ENCODE data around the gene NTRK2.
"Not testable (repeated sequence)": the region's sequence is repeated elsewhere in the genome, so short reads cannot be mapped to it uniquely, and the experiment has no call there.

NTRK2 gene

GRCh38 chr9:84897362-84898094 is 228.0 kb downstream of the NTRK2 start:
- no peak for DNase-seq

- DNase-seq, result no peak
These were observed 228.7 kb downstream of the NTRK2 start for GRCh38 chr9:84898188-84898587.

- DNase-seq, result not testable (repeated sequence)
These were observed 229.1 kb downstream of the NTRK2 start for GRCh38 chr9:84898618-84899017.

- DNase-seq, result no peak
These were observed 229.8 kb downstream of the NTRK2 start for GRCh38 chr9:84899326-84899725.

- no peak for DNase-seq
These were observed 230.9 kb downstream of the NTRK2 start for GRCh38 chr9:84900421-84900820.

GRCh38 chr9:84903963-84904362 is 234.4 kb downstream of the NTRK2 start:
- no peak for DNase-seq

GRCh38 chr9:84916769-84917168 is 247.2 kb downstream of the NTRK2 start:
- no peak for DNase-seq

GRCh38 chr9:84917366-84918070 is 248.0 kb downstream of the NTRK2 start:
- no peak for DNase-seq

GRCh38 chr9:84919440-84919839 is 249.9 kb downstream of the NTRK2 start:
- DNase-seq, result no peak

- DNase-seq, result no peak
These were observed 251.6 kb downstream of the NTRK2 start for GRCh38 chr9:84921175-84921574.

GRCh38 chr9:84922051-84922450 is 252.5 kb downstream of the NTRK2 start:
- DNase-seq, result no peak

GRCh38 chr9:84924266-84924665 is 254.7 kb downstream of the NTRK2 start:
- no peak for DNase-seq

- DNase-seq, result no peak
These were observed 255.8 kb downstream of the NTRK2 start for GRCh38 chr9:84925225-84925872.

GRCh38 chr9:84926793-84927192 is 257.3 kb downstream of the NTRK2 start:
- no peak for DNase-seq

GRCh38 chr9:84928419-84928818 is 258.9 kb downstream of the NTRK2 start:
- no peak for DNase-seq

GRCh38 chr9:84929068-84929467 is 259.5 kb downstream of the NTRK2 start:
- no peak for DNase-seq

GRCh38 chr9:84932915-84933527 is 263.5 kb downstream of the NTRK2 start:
- peak; percentile 46 for DNase-seq

GRCh38 chr9:84935528-84936117 is 266.1 kb downstream of the NTRK2 start:
- DNase-seq, result no peak

- no peak for DNase-seq
These were observed 267.7 kb downstream of the NTRK2 start for GRCh38 chr9:84937180-84937579.

- no peak for DNase-seq
These were observed 268.1 kb downstream of the NTRK2 start for GRCh38 chr9:84937581-84937980.

GRCh38 chr9:84939774-84940173 is 270.2 kb downstream of the NTRK2 start:
- DNase-seq, result no peak

- peak; percentile 41 for DNase-seq
These were observed 270.8 kb downstream of the NTRK2 start for GRCh38 chr9:84940294-84940693.

- DNase-seq, result no peak
These were observed 272.3 kb downstream of the NTRK2 start for GRCh38 chr9:84941792-84942191.

Measured in fibroblast of skin of scalp (primary cell).